Mesenchymal stem cell (in vitro differentiated cells and primary cell): Measurements from ENCODE around the gene EFCAB9.

Experiments used
- DNase-seq: peaks from one replicate; pipeline ENCODE4 v3.0.0-alpha.2; 2013
- H2AFZ ChIP-seq: one replicate; pipeline ENCODE4 v1.6.1; 2013; ENCODE audit warnings: low read depth, mild to moderate bottlenecking, control low read depth, inconsistent platforms, low read length, moderate library complexity
- H2AK5ac ChIP-seq: 2 replicates; pipeline ENCODE4 v1.6.1; 2013; ENCODE audit warnings: low read length, moderate library complexity, mild to moderate bottlenecking, inconsistent platforms; ENCODE audit not compliant: severe bottlenecking
- H2BK120ac ChIP-seq: one replicate; pipeline ENCODE4 v1.6.1; 2013; ENCODE audit warnings: low read depth, mild to moderate bottlenecking, inconsistent platforms, low read length, moderate library complexity
- H2BK12ac ChIP-seq, 2 experiments: one replicate each; pipeline ENCODE4 v1.6.1; 2013; ENCODE audit warnings: inconsistent platforms in 2 of 2, low read length in 2 of 2, mild to moderate bottlenecking in 2 of 2, moderate library complexity in 2 of 2, control low read depth in 1 of 2
- H2BK15ac ChIP-seq: one replicate; pipeline ENCODE4 v1.6.1; 2013; ENCODE audit warnings: mild to moderate bottlenecking, low read depth, inconsistent platforms; ENCODE audit not compliant: poor library complexity, severe bottlenecking
- H2BK5ac ChIP-seq: 2 replicates; pipeline ENCODE4 v1.6.1; 2013; ENCODE audit warnings: low read depth, mild to moderate bottlenecking, low read length, control low read depth, inconsistent platforms; ENCODE audit not compliant: poor library complexity, severe bottlenecking
- H3K14ac ChIP-seq, 2 experiments: one replicate each; pipeline ENCODE4 v1.6.1; 2013; ENCODE audit warnings: inconsistent platforms in 2 of 2, low read length in 2 of 2, control low read depth in 1 of 2, mild to moderate bottlenecking in 1 of 2, moderate library complexity in 1 of 2
- H3K18ac ChIP-seq, 2 experiments: one replicate each; pipeline ENCODE4 v1.6.1; 2013; ENCODE audit warnings: inconsistent platforms in 2 of 2, low read length in 2 of 2, control low read depth in 1 of 2, low read depth in 1 of 2, mild to moderate bottlenecking in 1 of 2
- H3K23ac ChIP-seq, 2 experiments: one replicate each; pipeline ENCODE4 v1.6.1; 2013; ENCODE audit warnings: inconsistent platforms in 2 of 2, low read length in 2 of 2, mild to moderate bottlenecking in 2 of 2, moderate library complexity in 2 of 2, control low read depth in 1 of 2
- H3K27ac ChIP-seq: 2 replicates; pipeline ENCODE4 v1.5.1; 2013; ENCODE audit warnings: mild to moderate bottlenecking, moderate library complexity, low read length, control low read depth, inconsistent platforms; ENCODE audit not compliant: poor library complexity, severe bottlenecking
- H3K27me3 ChIP-seq, 2 experiments: 2 replicates each; pipeline versions ENCODE4 v1.6.1 to v1.7.0; 2013; ENCODE audit warnings: low read length in 2 of 2, mild to moderate bottlenecking in 2 of 2, moderate library complexity in 2 of 2, control low read depth in 1 of 2, inconsistent platforms in 1 of 2; ENCODE audit not compliant: control insufficient read depth in 1 of 2, insufficient read depth in 1 of 2
- H3K36me3 ChIP-seq, 2 experiments: 2 replicates each; pipeline versions ENCODE4 v1.6.1 to v1.7.0; 2013; ENCODE audit warnings: low read length in 2 of 2, control low read depth in 1 of 2, inconsistent platforms in 1 of 2, low read depth in 1 of 2, mild to moderate bottlenecking in 1 of 2; ENCODE audit not compliant: insufficient read depth in 2 of 2, control insufficient read depth in 1 of 2
- H3K4ac ChIP-seq, 2 experiments: one replicate each; pipeline ENCODE4 v1.6.1; 2013; ENCODE audit warnings: inconsistent platforms in 2 of 2, low read length in 2 of 2, mild to moderate bottlenecking in 2 of 2, moderate library complexity in 2 of 2, control low read depth in 1 of 2, low read depth in 1 of 2
- H3K4me1 ChIP-seq: 2 replicates; pipeline ENCODE4 v1.6.1; 2013; ENCODE audit warnings: low read depth, low read length, control low read depth; ENCODE audit not compliant: control insufficient read depth, insufficient read depth
- H3K4me2 ChIP-seq: 2 replicates; pipeline ENCODE4 v1.6.1; 2013; ENCODE audit warnings: low read length, mild to moderate bottlenecking, inconsistent platforms; ENCODE audit not compliant: poor library complexity, severe bottlenecking
- H3K4me3 ChIP-seq, 2 experiments: 2 replicates each; pipeline versions ENCODE4 v1.5.1 to v1.7.0; 2013; ENCODE audit warnings: low read length in 2 of 2, mild to moderate bottlenecking in 2 of 2, control low read depth in 1 of 2, low read depth in 1 of 2; ENCODE audit not compliant: insufficient read depth in 1 of 2
- H3K79me1 ChIP-seq: replicated peaks from 2 replicates; pipeline ENCODE4 v1.6.1; 2013; ENCODE audit warnings: mild to moderate bottlenecking, control low read depth, low read length, inconsistent platforms; ENCODE audit not compliant: poor library complexity, severe bottlenecking
- H3K9ac ChIP-seq: 2 replicates; pipeline ENCODE4 v1.7.0; 2013; ENCODE audit warnings: mild to moderate bottlenecking, low read length, moderate library complexity
- H3K9me3 ChIP-seq: 2 replicates; pipeline ENCODE4 v1.7.0; 2013; ENCODE audit warnings: mild to moderate bottlenecking, low read length; ENCODE audit not compliant: control insufficient read depth
- H4K8ac ChIP-seq: one replicate; pipeline ENCODE4 v1.6.1; 2013; ENCODE audit warnings: inconsistent platforms, mild to moderate bottlenecking, low read length, moderate library complexity
- H4K91ac ChIP-seq: one replicate; pipeline ENCODE4 v1.6.1; 2013; ENCODE audit warnings: mild to moderate bottlenecking, low read length, inconsistent platforms
- WGBS: methylation state at CpG from one replicate; pipeline ENCODE4 v1.1.7; 2013; ENCODE audit warnings: mixed read lengths; 5-methylcytosine and 5-hydroxymethylcytosine counted together

EFCAB9 gene

GRCh38 chr5:172183881-172184280 lies 10.1 kb upstream of the EFCAB9 start:
- Histone ChIP-seq H2BK12ac (peak overlapping the region in 1 of 2 experiments; percentile 17), H3K4me2 (no peak overlapping the region), H3K36me3 (peaks cover 5 to 8% of the 10 kb centered on the region in 2 experiments), H3K9me3 (no peaks in the 10 kb centered on the region), H2AFZ (no peak overlapping the region), H3K14ac (no peak overlapping the region), H4K91ac (no peak overlapping the region), H3K4me1 (peaks cover 26% of the 10 kb centered on the region), H3K23ac (no peak overlapping the region), H3K4ac (no peak overlapping the region), H3K79me1 (peaks cover 2% of the 10 kb centered on the region), H2BK15ac (no peak overlapping the region), H4K8ac (no peak overlapping the region), H2AK5ac (no peak overlapping the region), H3K4me3 (no peak overlapping the region), H2BK120ac (no peak overlapping the region), H2BK5ac (no peak overlapping the region), H3K27ac (no peak overlapping the region), H3K9ac (no peak overlapping the region), H3K18ac (no peak overlapping the region), H3K27me3 (no peaks in the 10 kb centered on the region)
- DNase-seq, result no peak
- 87% methylated on average over 4 of the region's 4 CpGs for WGBS

GRCh38 chr5:172185096-172185461 lies 8.9 kb upstream of the EFCAB9 start:
- 85% methylated on average over 10 of the region's 10 CpGs for WGBS
- no peak overlapping the region for H2BK5ac ChIP-seq
- H3K9me3 ChIP-seq, result no peaks in the 10 kb centered on the region
- no peak overlapping the region for H3K4me2 ChIP-seq
- peak overlapping the region in 1 of 2 experiments; percentile 65 for H3K18ac ChIP-seq
- no peak overlapping the region for H2BK15ac ChIP-seq
- no peak overlapping the region for H3K27ac ChIP-seq
- H3K14ac ChIP-seq, result no peak overlapping the region
- no peak overlapping the region for H4K91ac ChIP-seq
- H4K8ac ChIP-seq, result no peak overlapping the region
- H2AK5ac ChIP-seq, result no peak overlapping the region
- H2BK120ac ChIP-seq, result no peak overlapping the region
- DNase-seq, result no peak
- H3K27me3 ChIP-seq, result no peaks in the 10 kb centered on the region
- H3K4me1 ChIP-seq, result peaks cover 19% of the 10 kb centered on the region
- H3K4ac ChIP-seq, result no peak overlapping the region
- H3K4me3 ChIP-seq, result no peak overlapping the region
- H3K23ac ChIP-seq, result no peak overlapping the region
- H2AFZ ChIP-seq, result no peak overlapping the region
- peaks cover 2% of the 10 kb centered on the region for H3K79me1 ChIP-seq
- H3K9ac ChIP-seq, result no peak overlapping the region
- H2BK12ac ChIP-seq, result no peak overlapping the region
- H3K36me3 ChIP-seq, result peaks cover 5 to 8% of the 10 kb centered on the region in 2 experiments

- H3K27ac ChIP-seq, result peak overlapping the region; percentile 7
- 90% methylated on average over 12 of the region's 13 CpGs for WGBS
- H3K4ac ChIP-seq, result peak overlapping the region in 1 of 2 experiments; percentile 54
- H3K14ac ChIP-seq, result no peak overlapping the region
- H3K4me3 ChIP-seq, result peak overlapping the region in 1 of 2 experiments; percentile 84
- H3K9me3 ChIP-seq, result no peaks in the 10 kb centered on the region
- peaks cover 5 to 8% of the 10 kb centered on the region in 2 experiments for H3K36me3 ChIP-seq
- no peak for DNase-seq
- H3K9ac ChIP-seq, result peak overlapping the region; percentile 86
- H2BK120ac ChIP-seq, result no peak overlapping the region
- H4K8ac ChIP-seq, result no peak overlapping the region
- H3K79me1 ChIP-seq, result no peaks in the 10 kb centered on the region
- no peak overlapping the region for H4K91ac ChIP-seq
- H2AFZ ChIP-seq, result no peak overlapping the region
- H3K4me2 ChIP-seq, result peak overlapping the region; percentile 52
- no peak overlapping the region for H3K23ac ChIP-seq
- no peaks in the 10 kb centered on the region for H3K27me3 ChIP-seq
- H3K18ac ChIP-seq, result no peak overlapping the region
- no peak overlapping the region for H2AK5ac ChIP-seq
- H2BK15ac ChIP-seq, result no peak overlapping the region
- H3K4me1 ChIP-seq, result peaks cover 19% of the 10 kb centered on the region
- no peak overlapping the region for H2BK12ac ChIP-seq
- no peak overlapping the region for H2BK5ac ChIP-seq
Measured at GRCh38 chr5:172186114-172186695, 7.8 kb upstream of the EFCAB9 start.

- Histone ChIP-seq H2AFZ (peak overlapping the region; percentile 3), H3K4ac (peak overlapping the region; percentile 80 to 87), H4K91ac (peak overlapping the region; percentile 67), H2BK5ac (peak overlapping the region; percentile 37), H3K9ac (peak overlapping the region; percentile 86), H3K4me1 (peaks cover 19% of the 10 kb centered on the region), H2BK12ac (no peak overlapping the region), H3K14ac (peak overlapping the region; percentile 16 to 46), H3K4me3 (peak overlapping the region; percentile 80 to 84), H3K18ac (peak overlapping the region; percentile 77 to 90), H4K8ac (peak overlapping the region; percentile 84), H3K27me3 (no peaks in the 10 kb centered on the region), H3K23ac (peak overlapping the region; percentile 37 to 70), H3K27ac (peak overlapping the region; percentile 72), H2BK15ac (peak overlapping the region; percentile 41), H3K79me1 (no peaks in the 10 kb centered on the region), H2BK120ac (peak overlapping the region; percentile 85), H3K4me2 (peak overlapping the region; percentile 52), H3K9me3 (no peaks in the 10 kb centered on the region), H2AK5ac (no peak overlapping the region), H3K36me3 (peaks cover 5 to 8% of the 10 kb centered on the region in 2 experiments)
- DNase-seq, result peak; percentile 87
- under 1% methylated on average over 57 of the region's 66 CpGs for WGBS
Measured at GRCh38 chr5:172187118-172188032, 6.6 kb upstream of the EFCAB9 start.
